GM19043 (cell line): ENCODE data around the gene NT5DC3.

Source experiments
- ATAC-seq: cut with Tn5 transposase; IDR thresholded peaks from one replicate; pipeline ENCODE4 v1.9.1; 2021; ENCODE audit warnings: low read depth; ENCODE audit not compliant: unreplicated experiment

Gene NT5DC3

DNA sequence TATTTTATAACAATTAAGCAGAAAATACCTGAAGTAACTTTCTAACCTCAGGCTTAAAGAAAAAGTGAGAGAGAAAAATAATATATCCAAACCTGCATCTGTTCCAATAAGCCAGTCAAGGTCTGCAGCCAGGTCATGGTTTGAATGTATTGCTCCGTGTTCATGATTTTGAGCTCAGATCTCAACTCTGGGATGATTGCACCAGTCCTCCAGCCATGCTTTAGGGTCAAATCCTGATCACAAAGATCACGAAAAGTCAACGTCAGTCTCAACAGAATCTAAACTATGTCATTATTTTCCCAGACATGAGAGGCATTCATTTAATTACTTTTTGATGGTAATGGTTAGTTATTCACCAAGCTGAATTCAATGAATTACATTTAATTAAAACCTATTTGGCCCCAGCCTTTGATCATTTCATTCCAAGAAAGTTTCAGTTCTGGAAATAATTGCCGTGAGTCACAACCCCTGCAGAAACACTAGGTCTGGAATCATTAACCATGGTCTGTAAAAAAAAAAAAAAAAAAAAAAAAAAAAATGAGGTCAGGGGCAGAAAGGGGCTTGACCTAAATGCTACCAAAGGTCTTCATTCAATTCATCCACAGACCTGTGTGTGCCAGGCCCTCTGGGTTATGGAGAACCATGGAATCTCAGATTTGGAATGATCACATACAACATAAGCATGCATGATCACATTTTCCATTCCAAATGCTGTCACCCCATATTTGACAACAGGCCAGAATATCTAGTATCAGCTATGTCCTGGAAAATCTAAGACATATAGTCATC lies 55.6 kb downstream of the NT5DC3 start:
- ATAC-seq: no peak

DNA sequence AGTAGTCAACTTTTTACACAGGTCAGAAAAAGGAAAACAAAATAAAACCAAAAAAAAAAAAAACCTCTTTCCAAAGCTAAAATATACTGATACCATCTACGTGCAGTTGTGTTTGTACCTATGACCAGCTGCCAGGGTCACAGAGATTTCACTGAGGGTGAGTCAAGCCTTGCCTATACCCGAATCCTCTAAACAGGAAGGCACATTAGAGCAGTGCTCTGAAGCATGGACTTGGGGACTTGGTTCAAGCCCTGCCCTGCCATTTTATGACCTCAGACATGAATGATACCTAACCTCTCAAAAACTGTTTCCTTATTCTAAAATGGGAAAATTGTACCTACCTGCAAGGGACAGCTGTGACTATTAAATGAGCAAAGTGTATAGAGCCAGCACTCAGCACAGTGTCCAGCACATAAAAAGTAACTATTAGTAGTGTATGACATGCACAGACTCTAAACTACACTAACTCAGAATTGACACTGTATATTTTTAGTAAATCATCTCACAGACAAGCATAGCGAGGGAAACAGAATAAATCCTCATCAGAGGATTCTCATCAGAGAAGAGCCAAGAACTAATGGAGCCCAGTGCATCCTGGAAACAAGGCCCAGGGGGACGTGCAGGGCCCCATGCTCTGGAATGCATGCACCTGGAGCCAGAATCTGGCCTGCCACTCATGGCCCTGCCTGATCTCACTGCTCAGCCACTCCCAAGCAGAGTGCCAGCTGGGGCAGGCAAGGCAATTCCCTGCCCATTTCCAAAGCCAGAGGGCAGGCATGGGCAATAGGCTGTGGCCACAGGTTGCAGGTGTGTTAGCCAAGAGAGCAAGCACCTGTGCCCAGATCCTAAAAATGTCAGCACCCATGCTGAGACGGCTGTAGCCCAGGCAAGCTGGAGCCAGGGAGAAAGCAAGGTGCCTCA lies 57.0 kb downstream of the NT5DC3 start:
- ATAC-seq: no peak

- no peak for ATAC-seq
Observed at GRCh38 chr12:103782399-103782798, 58.6 kb downstream of the NT5DC3 start.

DNA sequence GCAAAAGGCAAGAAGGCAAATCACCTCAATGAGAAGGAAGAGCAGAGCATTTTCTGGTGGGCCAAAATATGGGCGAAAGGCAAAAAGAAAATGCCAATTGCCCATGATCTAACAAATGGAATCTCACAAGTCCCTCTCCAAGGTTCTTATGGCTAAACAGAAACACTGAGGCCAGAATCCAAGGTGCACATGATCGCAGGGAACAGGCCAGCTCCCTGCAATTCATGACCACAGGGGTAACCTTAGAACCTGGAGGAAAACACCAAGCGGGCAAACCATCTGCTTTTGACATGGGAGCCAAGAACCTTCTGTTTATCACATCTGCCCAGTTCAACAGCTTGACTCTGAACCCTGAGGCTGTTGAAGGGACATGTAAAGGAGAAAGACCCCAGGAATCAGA lies 60.0 kb downstream of the NT5DC3 start:
- ATAC-seq: no peak

DNA sequence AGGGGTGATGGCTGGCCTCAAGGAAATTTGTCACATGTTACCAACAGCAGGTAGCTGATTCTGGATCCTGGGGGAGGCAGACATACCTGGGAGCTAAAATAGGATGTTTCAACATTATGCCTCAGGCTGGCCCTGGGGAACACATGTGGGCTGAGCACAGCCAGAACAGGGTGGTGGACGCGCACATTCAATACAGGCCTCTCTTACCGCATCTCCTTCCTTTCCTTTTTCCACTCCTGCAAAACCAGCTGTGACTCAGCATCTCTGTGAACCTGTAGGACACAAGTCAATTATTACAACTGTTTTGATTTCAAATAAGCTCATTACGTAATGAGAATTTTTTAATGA lies 61.0 kb downstream of the NT5DC3 start:
- no peak for ATAC-seq

- no peak for ATAC-seq
Observed at GRCh38 chr12:103779410-103780092, 61.5 kb downstream of the NT5DC3 start.

DNA sequence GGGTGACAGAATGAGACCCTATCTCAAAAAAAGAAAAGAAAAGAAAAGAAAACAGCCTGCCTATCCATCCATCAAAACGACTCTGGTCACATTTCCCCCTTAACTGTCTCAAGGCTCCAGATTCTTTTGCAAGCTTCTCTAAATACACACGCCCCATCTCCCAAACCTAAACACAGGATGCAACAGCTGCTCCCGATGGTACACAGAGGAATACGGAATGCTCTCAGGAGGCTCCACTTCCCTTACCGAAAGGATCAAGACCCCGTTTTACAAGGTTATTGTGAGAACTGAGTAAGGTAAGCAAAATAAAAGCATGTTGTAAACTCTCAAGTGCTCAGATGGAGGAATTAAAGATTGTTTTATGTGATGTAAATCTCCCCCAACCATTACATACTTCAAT lies 62.3 kb downstream of the NT5DC3 start:
- ATAC-seq: no peak

DNA sequence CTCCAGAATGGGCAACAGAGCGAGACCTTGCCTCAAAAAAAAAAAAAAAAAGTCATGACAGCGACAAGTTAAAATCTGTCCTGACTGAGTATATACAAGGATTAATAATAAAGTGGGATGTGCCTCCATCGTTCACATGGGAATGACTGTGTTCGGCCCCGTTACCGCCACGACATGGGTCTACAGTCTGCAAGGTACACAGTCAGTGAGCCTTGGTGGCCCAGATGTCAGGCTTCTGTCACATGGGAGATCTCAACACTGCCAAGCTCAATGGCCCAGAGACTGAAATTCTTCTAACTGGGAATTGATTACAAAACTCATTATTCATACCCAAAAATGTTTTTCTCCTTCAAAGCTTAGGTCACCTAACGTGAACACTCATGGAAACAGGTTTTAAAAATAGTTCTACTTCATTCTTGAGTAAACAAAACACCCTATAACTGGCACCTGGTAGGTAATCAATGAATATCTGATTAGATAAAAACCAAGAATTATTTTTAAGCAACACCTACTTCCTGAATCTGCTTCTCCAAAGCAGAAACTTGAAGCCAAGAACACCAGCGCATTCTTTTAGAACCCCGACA lies 66.0 kb downstream of the NT5DC3 start:
- ATAC-seq: no peak

- no peak for ATAC-seq
Observed at GRCh38 chr12:103773109-103773910, 67.7 kb downstream of the NT5DC3 start.

- no peak for ATAC-seq
Observed at GRCh38 chr12:103772367-103773108, 68.5 kb downstream of the NT5DC3 start.

DNA sequence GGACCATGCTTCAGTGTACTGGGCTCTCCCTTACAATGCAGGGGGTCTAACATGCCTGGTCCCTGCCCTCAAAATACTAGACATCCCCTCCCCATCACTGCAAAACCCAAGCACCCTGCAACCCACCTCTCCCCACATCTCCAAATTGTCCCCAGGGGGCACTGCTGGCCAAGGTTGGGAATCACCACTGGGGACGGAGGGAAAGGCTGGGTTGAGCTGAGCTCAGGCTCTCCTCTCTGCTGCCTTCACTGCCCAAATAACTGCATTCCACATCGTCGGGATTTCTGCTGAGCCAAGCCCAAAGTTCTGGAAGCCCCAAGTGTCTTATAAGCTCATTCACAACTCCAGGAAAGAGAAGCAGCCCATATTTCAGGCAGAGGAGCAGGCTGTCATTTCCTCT lies 69.6 kb downstream of the NT5DC3 start:
- no peak for ATAC-seq

DNA sequence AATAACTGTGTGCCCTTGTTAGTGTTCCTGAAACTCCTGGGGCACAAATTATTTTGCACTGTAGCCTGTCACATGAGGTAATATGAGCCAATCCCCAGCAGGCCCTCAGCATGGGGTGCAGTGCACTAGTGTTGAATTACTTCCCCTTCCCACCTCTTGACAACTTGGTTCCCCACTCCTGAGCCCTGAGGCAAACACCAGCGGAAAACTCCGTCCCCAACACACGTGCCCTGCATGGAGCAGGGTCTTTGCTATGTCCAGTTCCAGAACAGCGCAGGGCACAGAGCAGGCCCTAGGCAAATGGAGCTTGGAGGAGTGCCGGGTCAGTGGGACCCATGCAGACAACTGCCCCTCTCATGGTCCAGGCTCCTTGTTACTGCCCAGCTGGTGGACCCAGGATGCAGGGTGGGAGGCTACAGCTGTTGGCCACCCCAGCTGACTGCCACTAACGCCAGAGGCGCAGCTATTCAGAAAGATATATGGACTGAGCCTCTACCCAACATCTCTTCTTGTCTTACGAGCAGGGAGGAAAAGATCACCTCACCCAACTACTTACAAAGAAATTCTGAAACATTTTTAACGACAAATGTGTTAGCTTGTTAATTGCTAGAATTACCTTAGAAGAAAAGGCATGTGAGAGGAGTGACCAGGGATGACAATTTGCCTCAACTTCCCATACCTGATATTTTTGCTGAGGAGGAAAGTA lies 71.6 kb downstream of the NT5DC3 start:
- ATAC-seq: no peak

DNA sequence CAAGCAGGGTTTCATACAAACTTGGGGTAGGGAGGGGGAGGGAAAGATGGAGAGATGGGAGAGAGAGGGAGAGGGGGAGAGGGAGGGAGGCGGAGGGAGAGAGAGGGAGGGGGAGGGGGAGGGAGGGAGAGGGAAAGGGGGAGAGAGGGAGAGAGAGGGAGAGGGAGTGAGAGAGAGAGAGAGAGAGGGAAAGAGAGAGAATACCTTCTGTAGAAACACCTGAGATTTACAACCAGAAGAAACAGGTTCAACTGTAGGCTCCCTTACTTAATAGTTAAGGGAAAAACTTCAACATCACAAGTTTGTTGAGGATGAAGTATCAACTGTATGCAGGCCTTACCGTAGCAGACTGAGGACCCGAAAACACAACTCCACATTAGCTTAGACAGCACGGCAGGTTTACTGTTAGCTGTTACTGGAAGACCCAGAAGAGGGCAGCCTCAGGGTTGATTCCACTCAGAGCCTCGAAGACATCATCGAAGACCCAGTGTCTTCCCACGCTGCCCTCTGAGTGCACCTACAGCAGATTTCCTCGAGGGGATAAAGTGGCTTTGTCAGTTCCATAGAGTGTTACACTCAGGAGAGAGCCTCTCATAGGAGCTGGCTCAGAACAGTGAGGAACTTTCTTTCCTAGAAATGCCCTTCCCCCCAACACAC lies 72.4 kb downstream of the NT5DC3 start:
- no peak for ATAC-seq

DNA sequence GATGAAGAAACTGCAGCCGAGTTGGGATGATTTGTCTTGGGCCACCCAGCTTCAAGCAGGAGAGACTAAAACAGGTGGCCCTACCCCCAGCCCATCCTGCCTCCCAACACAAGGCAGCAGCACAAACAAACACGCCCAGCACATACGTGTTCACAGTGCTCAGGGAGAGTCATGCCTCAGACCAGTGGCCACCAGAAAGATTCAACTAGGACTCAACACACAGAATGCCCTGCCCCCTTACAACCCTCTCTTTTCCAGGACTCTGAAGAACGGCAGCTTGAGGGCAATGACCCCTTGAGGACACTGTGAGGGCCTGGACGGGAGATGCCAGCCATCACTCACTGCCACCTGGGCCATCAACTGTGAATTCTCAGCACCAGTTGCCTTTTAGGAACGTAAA lies 75.0 kb downstream of the NT5DC3 start:
- ATAC-seq: no peak

- ATAC-seq: no peak
Observed at GRCh38 chr12:103765322-103765721, 75.7 kb downstream of the NT5DC3 start.

DNA sequence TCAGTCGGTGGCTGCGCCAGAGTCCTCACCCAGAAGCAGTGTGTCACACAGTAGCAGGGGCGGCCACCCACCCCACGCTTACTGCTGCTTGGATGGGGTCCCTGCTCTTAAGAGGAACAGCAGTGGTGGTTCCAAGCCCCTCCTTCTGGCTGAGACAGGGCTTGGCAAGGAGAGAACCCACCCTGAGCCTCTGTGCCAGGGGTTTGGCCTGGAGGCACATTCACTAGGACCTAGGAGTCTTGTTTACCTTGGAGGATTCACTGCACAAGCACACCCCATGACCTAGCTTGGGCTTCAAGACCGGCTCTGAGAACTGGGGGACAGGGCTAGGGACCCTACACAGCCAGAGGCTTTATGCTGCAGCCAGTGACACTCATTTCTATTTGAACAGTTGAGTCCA lies 78.6 kb downstream of the NT5DC3 start:
- ATAC-seq: no peak

GRCh38 chr12:103758310-103759089 lies 82.5 kb downstream of the NT5DC3 start:
- no peak for ATAC-seq

DNA sequence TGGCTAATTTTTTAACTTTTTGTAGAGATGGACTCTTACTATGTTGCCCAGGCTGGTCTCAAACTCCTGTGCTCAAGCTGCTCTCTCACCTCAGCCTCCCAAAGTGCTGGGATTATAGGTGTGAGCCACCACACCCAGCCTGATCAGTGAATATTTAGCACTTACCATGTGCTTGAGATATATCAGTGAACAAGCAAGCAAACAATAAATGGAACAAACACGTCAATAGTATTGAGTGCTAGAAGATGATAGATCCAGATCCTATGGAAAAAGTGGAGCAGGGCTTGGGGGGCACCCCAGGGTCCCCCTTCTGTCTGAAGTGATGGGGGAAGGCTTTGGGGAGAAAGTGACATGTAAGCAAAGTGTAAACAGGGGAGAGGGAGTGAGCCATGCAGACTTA lies 83.8 kb downstream of the NT5DC3 start:
- no peak for ATAC-seq
